Thyroid gland (tissue), 4 donors: Measurements from ENCODE around the gene SHISA7. TPM values are rescaled to one million over a fixed set of nuclear protein-coding genes. Genes with fewer than 3 reads are reported as not detected.
A peak's percentile ranks its signal among the peaks of the same experiment; 100 is the strongest.

Experiments
- DNase-seq, 2 donors: peaks; one replicate each; pipeline ENCODE4 v3.0.0-alpha.2; 2019
- H3K27ac ChIP-seq, 3 donors: fragments of 200-600 bp; sonication (generic); 1 replicate in 2 of 3; 2 replicates in 1 of 3; pipeline ENCODE4 v1.5.1; 2016 to 2019; ENCODE audit warnings: mild to moderate bottlenecking in 1 of 3, moderate library complexity in 1 of 3
- H3K27me3 ChIP-seq: fragments of 200-600 bp; sonication (generic); one replicate; pipeline ENCODE4 v1.5.1; 2019
- H3K36me3 ChIP-seq, 2 donors: fragments of 200-600 bp; sonication (generic); one replicate each; pipeline ENCODE4 v1.5.1; 2016 to 2019
- H3K4me1 ChIP-seq, 2 donors: fragments of 200-600 bp; sonication (generic); one replicate each; pipeline ENCODE4 v1.5.1; 2017 to 2019
- H3K4me3 ChIP-seq, 3 donors: fragments of 200-600 bp; sonication (generic); replicated peaks in 1 of 3; 1 replicate in 2 of 3; 2 replicates in 1 of 3; pipeline ENCODE4 v1.5.1; 2016; ENCODE audit warnings: mild to moderate bottlenecking in 1 of 3
- H3K9me3 ChIP-seq: fragments of 200-600 bp; sonication (generic); one replicate; pipeline ENCODE4 v1.5.1; 2017
- POLR2A ChIP-seq, 2 donors: fragments of 450-650 bp; IDR thresholded peaks; one replicate each; pipeline ENCODE4 v1.6.1; 2017; ENCODE audit warnings: antibody characterized with exemption in 2 of 2, mild to moderate bottlenecking in 2 of 2, moderate library complexity in 1 of 2
- WGBS, 2 donors: methylation state at CpG; one replicate each; pipeline ENCODE4 v1.1.5; 2017; 5-methylcytosine and 5-hydroxymethylcytosine counted together
- intact Hi-C: fragments of 100-400 bp; cut with DNase I; formaldehyde crosslinking; loops from one replicate; pipeline ENCODE4 v1.15.1; 2023
- total RNA-seq, 4 donors: library from RNA; depleted of rRNA; stranded (reverse); fragments of >200 nt; gene quantifications; one replicate each; pipeline ENCODE4 v1.2.3, GENCODE V29; 2016
- TF ChIP-seq, protein P1 (sequence below), 6 experiments: fragments of 200-600 bp in 3 of 6; fragments of 450-650 bp in 3 of 6; sonication (generic) in 3 of 6; IDR thresholded peaks; one replicate each; pipeline ENCODE4 v1.5.1; 2016 to 2019; ENCODE audit warnings: antibody characterized with exemption in 6 of 6, mild to moderate bottlenecking in 2 of 6, inconsistent platforms in 1 of 6, moderate library complexity in 1 of 6

Gene SHISA7
- total RNA-seq, 4 donors from 2014 or later: not detected

DNA sequence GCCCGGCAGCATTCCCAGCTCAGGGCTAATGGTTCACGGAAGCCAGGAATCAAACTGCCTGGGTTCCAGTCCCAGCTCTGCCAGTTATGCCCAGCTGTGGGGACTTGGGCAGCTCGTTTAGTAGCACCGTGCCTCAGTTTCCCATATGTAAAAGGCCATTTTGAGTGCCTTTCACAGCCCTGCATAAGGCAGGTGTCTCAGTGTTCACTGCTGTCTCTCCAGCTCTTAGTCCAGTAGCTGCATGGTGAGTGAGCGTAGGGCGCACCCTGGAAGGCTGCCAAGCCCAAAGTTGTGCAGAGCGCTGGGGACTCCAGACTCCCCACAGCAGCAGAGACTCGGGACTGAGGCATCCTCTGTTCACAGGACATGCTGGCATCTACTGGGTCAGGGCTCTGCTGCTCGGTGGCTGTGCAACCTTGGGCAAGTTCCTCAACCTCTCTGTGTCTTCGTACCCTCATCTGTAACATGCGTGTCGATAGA, 51.9 kb downstream of the SHISA7 start:
- no peaks in the 10 kb centered on the region for H3K27me3 ChIP-seq
- no peak for TF ChIP-seq POLR2A (IDR thresholded peaks at IDR 0.05)
- TF ChIP-seq, protein P1, sequence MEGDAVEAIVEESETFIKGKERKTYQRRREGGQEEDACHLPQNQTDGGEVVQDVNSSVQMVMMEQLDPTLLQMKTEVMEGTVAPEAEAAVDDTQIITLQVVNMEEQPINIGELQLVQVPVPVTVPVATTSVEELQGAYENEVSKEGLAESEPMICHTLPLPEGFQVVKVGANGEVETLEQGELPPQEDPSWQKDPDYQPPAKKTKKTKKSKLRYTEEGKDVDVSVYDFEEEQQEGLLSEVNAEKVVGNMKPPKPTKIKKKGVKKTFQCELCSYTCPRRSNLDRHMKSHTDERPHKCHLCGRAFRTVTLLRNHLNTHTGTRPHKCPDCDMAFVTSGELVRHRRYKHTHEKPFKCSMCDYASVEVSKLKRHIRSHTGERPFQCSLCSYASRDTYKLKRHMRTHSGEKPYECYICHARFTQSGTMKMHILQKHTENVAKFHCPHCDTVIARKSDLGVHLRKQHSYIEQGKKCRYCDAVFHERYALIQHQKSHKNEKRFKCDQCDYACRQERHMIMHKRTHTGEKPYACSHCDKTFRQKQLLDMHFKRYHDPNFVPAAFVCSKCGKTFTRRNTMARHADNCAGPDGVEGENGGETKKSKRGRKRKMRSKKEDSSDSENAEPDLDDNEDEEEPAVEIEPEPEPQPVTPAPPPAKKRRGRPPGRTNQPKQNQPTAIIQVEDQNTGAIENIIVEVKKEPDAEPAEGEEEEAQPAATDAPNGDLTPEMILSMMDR (IDR thresholded peaks at IDR 0.05): no peak
- peaks cover 18 to 32% of the 10 kb centered on the region in 2 donors for H3K4me1 ChIP-seq
- H3K4me3 ChIP-seq: no peak overlapping the region
- H3K36me3 ChIP-seq: peaks cover 18 to 23% of the 10 kb centered on the region in 2 donors
- intact Hi-C loops: no loop called here
- H3K27ac ChIP-seq: no peak overlapping the region
- 81 to 92% methylated on average over 7 to 11 of the region's 12 CpGs for WGBS, 2 donors
- DNase-seq: no peak
- no peaks in the 10 kb centered on the region for H3K9me3 ChIP-seq

GRCh38 chr19:55390461-55390880, 52.6 kb downstream of the SHISA7 start:
- DNase-seq: no peak
- H3K27ac ChIP-seq: no peak overlapping the region
- H3K4me3 ChIP-seq: no peak overlapping the region
- no peaks in the 10 kb centered on the region for H3K27me3 ChIP-seq
- WGBS, 2 donors: 87 to 90% methylated on average over 3 to 7 of the region's 7 CpGs
- peaks cover 18 to 23% of the 10 kb centered on the region in 2 donors for H3K36me3 ChIP-seq
- peaks cover 18 to 32% of the 10 kb centered on the region in 2 donors for H3K4me1 ChIP-seq
- TF ChIP-seq POLR2A (IDR thresholded peaks at IDR 0.05): no peak
- H3K9me3 ChIP-seq: no peaks in the 10 kb centered on the region
- intact Hi-C loops: no loop called here

DNA sequence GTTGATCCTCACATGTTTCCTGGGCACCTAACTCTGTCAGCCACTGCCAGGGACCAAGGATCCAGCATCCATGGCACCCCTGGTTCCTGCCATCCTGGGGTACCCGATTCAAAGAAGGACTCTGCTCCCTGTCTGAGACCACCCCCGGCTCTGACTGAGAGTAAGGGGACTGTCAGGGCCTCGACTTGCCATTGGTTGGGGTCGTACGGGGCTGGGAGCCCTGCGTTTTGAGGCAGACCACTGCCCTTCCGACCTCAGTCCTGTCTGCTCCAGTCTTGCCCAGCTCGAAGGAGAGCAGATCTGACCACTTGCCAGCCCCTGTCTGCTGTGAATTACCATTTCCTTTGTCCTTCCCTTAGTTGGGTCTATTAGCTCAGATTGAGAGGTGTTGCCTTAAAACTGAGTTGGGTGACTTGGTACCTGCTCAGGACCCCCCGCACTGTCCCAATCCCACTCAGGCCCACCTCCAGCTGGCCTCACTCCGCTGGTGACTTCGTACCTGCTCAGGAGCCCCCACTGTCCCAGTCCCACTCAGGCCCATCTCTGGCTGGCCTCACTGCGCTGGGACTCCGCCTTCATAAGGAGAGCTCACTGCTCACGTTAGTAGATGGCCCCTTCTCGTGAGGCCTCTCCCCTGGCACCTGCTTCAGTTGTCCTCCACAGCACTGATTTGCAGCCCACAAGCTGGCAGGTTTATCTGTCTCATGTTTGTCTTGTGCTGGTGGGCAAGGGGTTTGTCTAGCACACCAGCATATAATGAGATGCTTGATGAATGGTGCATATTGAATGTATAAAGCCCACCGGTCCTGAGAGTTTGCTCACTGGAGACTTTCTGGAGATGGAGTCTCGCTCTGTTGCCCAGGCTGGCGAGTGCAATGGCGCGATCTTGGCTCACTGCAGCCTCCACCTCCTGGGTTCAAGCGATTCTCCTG, 53.4 kb downstream of the SHISA7 start:
- no peaks in the 10 kb centered on the region for H3K9me3 ChIP-seq
- H3K4me3 ChIP-seq: no peak overlapping the region
- H3K4me1 ChIP-seq: peaks cover 23 to 37% of the 10 kb centered on the region in 2 donors
- H3K27ac ChIP-seq: no peak overlapping the region
- H3K36me3 ChIP-seq: peaks cover 18 to 23% of the 10 kb centered on the region in 2 donors
- DNase-seq: no peak
- 85 to 87% methylated on average over 17 to 19 of the region's 21 CpGs for WGBS, 2 donors
- no peaks in the 10 kb centered on the region for H3K27me3 ChIP-seq
- intact Hi-C loops: loop anchor here (10.0 kb wide), 1 partner anchor 265 kb away; the partner anchor contains the start of gene U2AF2
- TF ChIP-seq POLR2A (IDR thresholded peaks at IDR 0.05): no peak
- TF ChIP-seq, protein P1 (IDR thresholded peaks at IDR 0.05): no peak

GRCh38 chr19:55387736-55388497, 55.2 kb downstream of the SHISA7 start:
- no peak overlapping the region for H3K27ac ChIP-seq
- no peak for TF ChIP-seq POLR2A (IDR thresholded peaks at IDR 0.05)
- TF ChIP-seq, protein P1 (IDR thresholded peaks at IDR 0.05): no peak
- H3K9me3 ChIP-seq: no peaks in the 10 kb centered on the region
- peaks cover 18 to 23% of the 10 kb centered on the region in 2 donors for H3K36me3 ChIP-seq
- no peak for DNase-seq
- H3K4me1 ChIP-seq: peaks cover 33 to 48% of the 10 kb centered on the region in 2 donors
- intact Hi-C loops: loop anchor here (10.0 kb wide), 1 partner anchor 267 kb away; the partner anchor contains the start of gene U2AF2
- WGBS, 2 donors: 82 to 97% methylated on average over 12 to 18 of the region's 24 CpGs
- H3K27me3 ChIP-seq: no peaks in the 10 kb centered on the region
- H3K4me3 ChIP-seq: no peak overlapping the region

GRCh38 chr19:55386493-55386971, 56.6 kb downstream of the SHISA7 start:
- H3K27ac ChIP-seq: peak overlapping the region in 2 of 3 donors; percentile 98
- H3K36me3 ChIP-seq: peaks cover 18 to 23% of the 10 kb centered on the region in 2 donors
- DNase-seq: peak in 1 of 2 donors; percentile 8
- peaks cover 35 to 50% of the 10 kb centered on the region in 2 donors for H3K4me1 ChIP-seq
- H3K27me3 ChIP-seq: no peaks in the 10 kb centered on the region
- 5 to 7% methylated on average over 15 to 26 of the region's 33 CpGs for WGBS, 2 donors
- TF ChIP-seq, protein P1 (IDR thresholded peaks at IDR 0.05): no peak
- TF ChIP-seq POLR2A (IDR thresholded peaks at IDR 0.05): no peak
- H3K4me3 ChIP-seq: peak overlapping the region in 2 of 3 donors; percentile 62 to 89
- intact Hi-C loops: loop anchor here (10.0 kb wide), 1 partner anchor 268 kb away; the partner anchor contains the start of gene U2AF2
- no peaks in the 10 kb centered on the region for H3K9me3 ChIP-seq
